ENCODE data around the gene ATP8A2.

ATP8A2 gene

DNA sequence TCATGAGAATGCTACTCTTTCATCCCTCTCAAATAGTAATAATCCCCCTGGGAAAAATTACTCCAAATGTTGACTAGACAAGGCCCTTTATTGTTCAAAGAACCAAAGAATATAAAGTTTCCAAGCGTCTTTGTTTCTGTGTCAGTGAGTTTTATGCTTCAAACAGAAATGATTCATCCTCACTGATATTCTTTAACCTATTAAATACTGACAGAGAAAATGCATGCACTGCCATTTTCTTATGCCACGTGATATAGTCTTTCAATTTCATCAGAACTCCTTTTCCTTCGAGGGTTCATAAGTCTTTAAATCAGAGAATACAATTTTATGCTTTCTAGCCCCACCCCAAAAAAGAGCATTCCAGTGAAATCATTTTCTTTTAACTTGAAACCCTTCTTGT, 468.5 kb downstream of the ATP8A2 start:
- DNase-seq (ENCODE audit: low spot score): no peak
- TF ChIP-seq, protein P1, sequence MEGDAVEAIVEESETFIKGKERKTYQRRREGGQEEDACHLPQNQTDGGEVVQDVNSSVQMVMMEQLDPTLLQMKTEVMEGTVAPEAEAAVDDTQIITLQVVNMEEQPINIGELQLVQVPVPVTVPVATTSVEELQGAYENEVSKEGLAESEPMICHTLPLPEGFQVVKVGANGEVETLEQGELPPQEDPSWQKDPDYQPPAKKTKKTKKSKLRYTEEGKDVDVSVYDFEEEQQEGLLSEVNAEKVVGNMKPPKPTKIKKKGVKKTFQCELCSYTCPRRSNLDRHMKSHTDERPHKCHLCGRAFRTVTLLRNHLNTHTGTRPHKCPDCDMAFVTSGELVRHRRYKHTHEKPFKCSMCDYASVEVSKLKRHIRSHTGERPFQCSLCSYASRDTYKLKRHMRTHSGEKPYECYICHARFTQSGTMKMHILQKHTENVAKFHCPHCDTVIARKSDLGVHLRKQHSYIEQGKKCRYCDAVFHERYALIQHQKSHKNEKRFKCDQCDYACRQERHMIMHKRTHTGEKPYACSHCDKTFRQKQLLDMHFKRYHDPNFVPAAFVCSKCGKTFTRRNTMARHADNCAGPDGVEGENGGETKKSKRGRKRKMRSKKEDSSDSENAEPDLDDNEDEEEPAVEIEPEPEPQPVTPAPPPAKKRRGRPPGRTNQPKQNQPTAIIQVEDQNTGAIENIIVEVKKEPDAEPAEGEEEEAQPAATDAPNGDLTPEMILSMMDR (IDR thresholded peaks at IDR 0.05; ENCODE audit: extremely low read depth, missing control alignments): no peak

DNA sequence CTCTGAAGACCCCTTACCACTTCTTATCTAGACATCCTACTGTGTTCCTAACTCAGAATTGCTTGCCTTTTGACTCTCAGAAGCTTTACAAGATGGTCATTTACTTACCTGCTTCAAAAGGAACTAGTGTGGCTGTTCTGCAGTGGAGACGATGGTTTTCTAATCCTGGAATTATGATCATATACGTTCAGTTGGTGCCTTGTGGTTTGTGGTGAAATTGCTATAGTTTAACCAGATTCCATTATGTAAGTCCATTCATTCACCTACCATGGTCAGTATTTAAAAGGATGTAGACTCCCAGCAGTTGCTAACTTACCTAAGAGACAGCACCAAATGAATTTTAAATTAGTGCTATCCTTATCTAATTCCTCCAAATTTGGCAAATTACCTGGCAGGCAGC, 469.2 kb downstream of the ATP8A2 start:
- no peak for DNase-seq (ENCODE audit: low spot score)
- TF ChIP-seq, protein P1 (IDR thresholded peaks at IDR 0.05; ENCODE audit: extremely low read depth, missing control alignments): no peak

DNA sequence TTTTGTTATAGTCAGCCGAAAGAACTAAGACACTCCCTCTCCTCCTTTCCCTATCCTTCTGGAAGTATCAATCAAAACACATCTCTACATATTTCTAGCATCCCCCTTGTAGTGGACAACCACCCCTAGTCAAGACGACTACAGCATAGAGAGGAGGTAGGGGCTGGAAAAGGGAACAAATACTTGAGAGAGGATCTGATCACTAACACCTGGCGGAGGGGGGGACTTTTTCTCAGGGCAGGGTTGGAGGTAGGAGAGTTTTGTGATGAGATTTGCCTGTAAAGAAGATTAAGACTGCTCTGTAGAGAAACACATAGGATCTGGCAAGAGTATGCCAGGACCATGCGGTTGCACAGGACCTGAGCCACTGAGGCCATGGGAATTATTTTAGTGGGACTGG, 471.9 kb downstream of the ATP8A2 start:
- TF ChIP-seq, protein P1 (IDR thresholded peaks at IDR 0.05; ENCODE audit: extremely low read depth, missing control alignments): no peak

GRCh38 chr13:25844559-25845434, 473.0 kb downstream of the ATP8A2 start:
- peak; percentile 12 for DNase-seq (ENCODE audit: low spot score)
- TF ChIP-seq, protein P1 (IDR thresholded peaks at IDR 0.05; ENCODE audit: extremely low read depth, missing control alignments): no peak

More for the DNA sequence above, 471.9 kb downstream of the ATP8A2 start:
- no peak for DNase-seq (ENCODE audit: low spot score)

- TF ChIP-seq, protein P1 (IDR thresholded peaks at IDR 0.05; ENCODE audit: extremely low read depth, missing control alignments): no peak
- DNase-seq (ENCODE audit: low spot score): no peak
These were observed 474.6 kb downstream of the ATP8A2 start for GRCh38 chr13:25846222-25846984.

DNA sequence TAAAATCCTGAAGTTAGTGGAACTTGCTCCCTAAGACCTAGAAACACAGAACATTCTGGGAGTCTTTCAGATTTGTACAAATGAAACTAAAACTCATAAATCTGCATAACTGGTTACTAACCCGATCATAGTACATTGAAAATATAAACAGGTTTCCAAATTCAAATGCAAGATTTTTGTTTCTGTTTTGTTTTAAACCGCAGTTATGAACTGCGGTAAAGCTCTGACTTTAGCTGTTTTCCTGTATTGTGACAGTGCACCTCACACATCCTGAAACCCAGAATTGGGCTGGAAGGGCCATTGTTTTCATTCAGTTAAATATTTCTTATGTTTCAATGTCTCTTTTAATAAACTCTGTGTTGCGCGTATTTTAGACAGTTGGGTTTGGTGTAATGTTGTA, 475.4 kb downstream of the ATP8A2 start:
- TF ChIP-seq, protein P1 (IDR thresholded peaks at IDR 0.05; ENCODE audit: extremely low read depth, missing control alignments): no peak
- peak; percentile 7 for DNase-seq (ENCODE audit: low spot score)
